Suprapubic skin (tissue), 4 donors: ENCODE measurements around the gene MORN5. TPM values are rescaled to one million over a fixed set of nuclear protein-coding genes. Genes with fewer than 3 reads are reported as not detected.

Experiments used
- DNase-seq, 2 donors: peaks; one replicate each; pipeline ENCODE4 v3.0.0-alpha.2; 2019; ENCODE audit warnings: low spot score in 2 of 2
- H3K27ac ChIP-seq: fragments of 200-600 bp; sonication (generic); one replicate; pipeline ENCODE4 v1.5.1; 2019
- H3K27me3 ChIP-seq: fragments of 200-600 bp; sonication (generic); one replicate; pipeline ENCODE4 v1.5.1; 2019
- H3K36me3 ChIP-seq: fragments of 200-600 bp; sonication (generic); one replicate; pipeline ENCODE4 v1.5.1; 2019
- H3K4me1 ChIP-seq: fragments of 200-600 bp; sonication (generic); one replicate; pipeline ENCODE4 v1.5.1; 2019
- H3K4me3 ChIP-seq: fragments of 200-600 bp; sonication (generic); one replicate; pipeline ENCODE4 v1.5.1; 2019; ENCODE audit warnings: mild to moderate bottlenecking
- H3K9me3 ChIP-seq: fragments of 200-600 bp; sonication (generic); one replicate; pipeline ENCODE4 v1.5.1; 2019
- CTCF ChIP-seq, 2 donors: fragments of 200-600 bp in 1 of 2; fragments of 450-650 bp in 1 of 2; sonication (generic) in 1 of 2; IDR thresholded peaks; one replicate each; pipeline ENCODE4 v1.5.1; 2016 to 2019; ENCODE audit warnings: antibody characterized with exemption in 2 of 2, mild to moderate bottlenecking in 1 of 2, moderate library complexity in 1 of 2
- EP300 ChIP-seq: sonication (generic); formaldehyde crosslinking; IDR thresholded peaks from one replicate; pipeline ENCODE4 v1.6.1; 2017; ENCODE audit warnings: antibody characterized with exemption
- POLR2A ChIP-seq, 2 donors: fragments of 450-650 bp; IDR thresholded peaks; one replicate each; pipeline ENCODE4 v1.6.1; 2017; ENCODE audit warnings: antibody characterized with exemption in 2 of 2, mild to moderate bottlenecking in 2 of 2, moderate library complexity in 2 of 2
- POLR2AphosphoS5 ChIP-seq, 3 donors: sonication (generic); formaldehyde crosslinking; IDR thresholded peaks; one replicate each; pipeline ENCODE4 v1.6.1; 2017; ENCODE audit warnings: antibody characterized with exemption in 3 of 3
- WGBS: methylation state at CpG from one replicate; pipeline ENCODE4 v1.1.5; 2018; 5-methylcytosine and 5-hydroxymethylcytosine counted together
- total RNA-seq, 4 donors: library from RNA; depleted of rRNA; stranded (reverse); fragments of >200 nt; gene quantifications; one replicate each; pipeline ENCODE4 v1.1.0, GENCODE V29; 2016

Gene MORN5
- total RNA-seq, 4 donors from 2014 or later, result not detected

GRCh38 chr9:122128969-122129343, 30.8 kb upstream of the MORN5 start:
- Histone ChIP-seq H3K9me3 (no peaks in the 10 kb centered on the region), H3K27ac (no peak overlapping the region), H3K4me3 (no peak overlapping the region), H3K4me1 (peaks cover 20% of the 10 kb centered on the region), H3K27me3 (peaks cover 33% of the 10 kb centered on the region), H3K36me3 (no peaks in the 10 kb centered on the region)
- 87% methylated on average over 7 of the region's 7 CpGs for WGBS
- peak in 1 of 2 donors; percentile 41 for DNase-seq
- no peak for TF ChIP-seq EP300
- TF ChIP-seq CTCF (IDR thresholded peaks at IDR 0.05), result no peak
- no peak for TF ChIP-seq POLR2A (IDR thresholded peaks at IDR 0.05)
- TF ChIP-seq POLR2AphosphoS5 (IDR thresholded peaks at IDR 0.05), result no peak

GRCh38 chr9:122129969-122130368, 29.7 kb upstream of the MORN5 start:
- no peaks in the 10 kb centered on the region for H3K9me3 ChIP-seq
- WGBS, result 82% methylated on average over 2 of the region's 2 CpGs
- no peak overlapping the region for H3K4me3 ChIP-seq
- no peak overlapping the region for H3K27ac ChIP-seq
- DNase-seq, result peak in 1 of 2 donors; percentile 48
- peaks cover 20% of the 10 kb centered on the region for H3K4me1 ChIP-seq
- peaks cover 26% of the 10 kb centered on the region for H3K27me3 ChIP-seq
- TF ChIP-seq POLR2AphosphoS5 (IDR thresholded peaks at IDR 0.05) (no peak), POLR2A (IDR thresholded peaks at IDR 0.05) (no peak)
- H3K36me3 ChIP-seq, result no peaks in the 10 kb centered on the region

GRCh38 chr9:122130837-122131236, 28.9 kb upstream of the MORN5 start:
- TF ChIP-seq EP300 (no peak), POLR2A (IDR thresholded peaks at IDR 0.05) (no peak), CTCF (IDR thresholded peaks at IDR 0.05) (no peak), POLR2AphosphoS5 (IDR thresholded peaks at IDR 0.05) (no peak)
- Histone ChIP-seq H3K27ac (no peak overlapping the region), H3K9me3 (no peaks in the 10 kb centered on the region), H3K4me1 (peaks cover 19% of the 10 kb centered on the region), H3K27me3 (peaks cover 20% of the 10 kb centered on the region), H3K36me3 (no peaks in the 10 kb centered on the region), H3K4me3 (no peak overlapping the region)
- no peak for DNase-seq
- WGBS, result 72% methylated on average over 4 of the region's 4 CpGs

- Histone ChIP-seq H3K27me3 (peaks cover 14% of the 10 kb centered on the region), H3K27ac (no peak overlapping the region), H3K4me1 (peaks cover 12% of the 10 kb centered on the region), H3K9me3 (no peaks in the 10 kb centered on the region), H3K4me3 (no peak overlapping the region), H3K36me3 (no peaks in the 10 kb centered on the region)
- TF ChIP-seq CTCF (IDR thresholded peaks at IDR 0.05), result no peak
- DNase-seq, result peak in 1 of 2 donors; percentile 45
- 26% methylated on average over 18 of the region's 21 CpGs for WGBS
Observed at GRCh38 chr9:122131401-122132001, 28.2 kb upstream of the MORN5 start.

- Histone ChIP-seq H3K4me1 (peaks cover 5% of the 10 kb centered on the region), H3K9me3 (no peaks in the 10 kb centered on the region), H3K27ac (no peak overlapping the region), H3K36me3 (no peaks in the 10 kb centered on the region), H3K27me3 (peaks cover 4% of the 10 kb centered on the region), H3K4me3 (no peak overlapping the region)
- WGBS, result 94% methylated on average over 3 of the region's 4 CpGs
- TF ChIP-seq CTCF (IDR thresholded peaks at IDR 0.05) (no peak), POLR2AphosphoS5 (IDR thresholded peaks at IDR 0.05) (no peak), EP300 (no peak), POLR2A (IDR thresholded peaks at IDR 0.05) (no peak)
- DNase-seq, result no peak
Observed at GRCh38 chr9:122132539-122132938, 27.2 kb upstream of the MORN5 start.
